ENCODE data around the gene C1QTNF6.
"Not testable (repeated sequence)": the region's sequence is repeated elsewhere in the genome, so short reads cannot be mapped to it uniquely, and the experiment has no call there.

C1QTNF6 gene
- total RNA-seq = 14.0 to 22.2 (median 21.1) reads per million in 4 donors

DNA sequence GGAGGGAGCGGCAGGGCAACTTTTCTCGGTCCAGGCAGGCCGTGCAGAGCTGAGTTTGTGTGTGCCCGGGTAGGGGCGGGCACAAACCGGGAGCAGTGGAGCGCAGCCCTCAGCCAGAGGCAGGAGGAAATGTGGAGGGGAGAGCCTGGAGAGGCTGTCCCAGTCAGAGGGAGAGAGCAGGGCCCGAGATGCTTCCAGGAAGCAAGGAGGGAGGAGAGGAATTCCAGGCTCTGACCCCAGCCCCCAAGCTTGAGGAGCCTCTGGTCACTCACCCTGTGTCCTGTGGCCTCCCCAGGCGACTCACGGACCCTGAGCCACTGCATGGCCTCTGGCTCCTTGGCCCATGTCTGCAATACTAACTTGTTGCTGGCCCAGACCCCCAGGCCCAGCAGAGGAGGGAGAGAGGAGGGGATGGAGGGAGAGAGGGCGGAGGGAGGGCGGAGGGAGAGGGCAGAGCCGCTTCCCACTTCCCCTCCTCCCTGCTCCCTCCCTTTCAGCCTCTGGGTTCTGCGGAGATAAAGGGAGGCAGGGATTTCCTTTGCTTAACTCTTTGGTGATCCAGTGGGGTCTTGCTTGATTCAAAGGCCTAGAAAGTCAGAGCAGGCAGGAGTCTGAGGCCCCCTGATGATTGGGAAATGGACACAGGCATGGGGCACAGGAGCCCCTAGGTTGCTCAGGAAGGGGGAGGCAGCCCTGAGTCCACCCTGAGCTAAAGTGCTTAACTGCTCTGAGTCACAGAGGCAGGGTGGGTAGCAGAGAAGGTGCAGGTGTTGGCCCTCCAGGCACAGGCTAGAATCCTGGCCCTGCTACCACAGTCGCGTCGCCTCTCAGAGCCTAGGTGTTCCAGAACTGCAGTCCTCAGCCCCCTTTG, at the start of gene C1QTNF6:
TSS of gene C1QTNF6 (minus strand) at position 357 of the 871 bp plus-strand sequence. CDS start at position 323, 34 bp downstream.
- no peak for DNase-seq

- DNase-seq = no peak
These were observed 48.0 kb upstream of the C1QTNF6 start for GRCh38 chr22:37235897-37236607.

GRCh38 chr22:37234736-37235711, 47.0 kb upstream of the C1QTNF6 start:
- DNase-seq = no peak

DNA sequence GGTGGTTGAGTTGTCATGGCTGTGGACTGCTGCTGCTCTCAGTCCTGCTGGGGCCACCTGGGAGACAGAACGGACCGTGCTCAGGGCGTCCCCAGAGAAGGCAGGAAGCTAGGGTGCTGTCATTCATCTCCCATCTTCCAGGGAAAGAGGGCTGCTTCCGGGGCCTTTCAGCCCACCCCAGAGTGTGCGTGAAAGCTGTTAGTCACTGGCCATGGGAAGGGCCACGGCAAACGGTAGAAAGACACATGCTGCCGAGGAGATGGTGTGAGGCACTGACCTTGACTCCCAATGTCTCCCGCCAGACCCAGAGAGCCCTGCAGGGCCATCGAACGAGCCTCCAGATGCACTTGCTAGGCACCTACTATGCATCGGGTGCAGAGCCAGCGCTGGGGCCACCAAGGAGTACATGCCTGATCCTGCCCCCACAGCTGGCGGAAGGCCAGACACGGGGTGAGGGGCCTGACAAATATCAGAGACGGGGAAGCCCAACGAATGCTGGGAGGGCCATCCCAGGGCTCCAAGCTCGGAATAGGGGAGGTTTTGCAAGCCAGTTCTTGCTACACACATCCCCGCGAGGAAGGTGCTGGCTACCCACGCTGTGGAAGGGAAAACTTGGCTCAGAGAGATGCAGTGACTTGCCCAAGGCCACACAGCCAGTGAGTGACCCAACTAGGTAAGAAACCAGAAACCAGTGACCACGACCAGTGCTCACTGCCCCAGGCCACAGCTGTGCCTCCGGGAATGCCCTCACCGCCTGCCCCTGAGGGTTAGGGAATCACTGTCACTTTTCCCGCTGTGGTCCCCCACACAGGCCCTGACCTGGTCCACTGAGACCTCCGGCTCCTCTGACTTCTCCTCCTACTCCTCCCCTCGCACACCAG, 45.9 kb upstream of the C1QTNF6 start:
- no peak for DNase-seq

- DNase-seq = not testable (repeated sequence)
These were observed 45.3 kb upstream of the C1QTNF6 start for GRCh38 chr22:37233371-37233750.

DNA sequence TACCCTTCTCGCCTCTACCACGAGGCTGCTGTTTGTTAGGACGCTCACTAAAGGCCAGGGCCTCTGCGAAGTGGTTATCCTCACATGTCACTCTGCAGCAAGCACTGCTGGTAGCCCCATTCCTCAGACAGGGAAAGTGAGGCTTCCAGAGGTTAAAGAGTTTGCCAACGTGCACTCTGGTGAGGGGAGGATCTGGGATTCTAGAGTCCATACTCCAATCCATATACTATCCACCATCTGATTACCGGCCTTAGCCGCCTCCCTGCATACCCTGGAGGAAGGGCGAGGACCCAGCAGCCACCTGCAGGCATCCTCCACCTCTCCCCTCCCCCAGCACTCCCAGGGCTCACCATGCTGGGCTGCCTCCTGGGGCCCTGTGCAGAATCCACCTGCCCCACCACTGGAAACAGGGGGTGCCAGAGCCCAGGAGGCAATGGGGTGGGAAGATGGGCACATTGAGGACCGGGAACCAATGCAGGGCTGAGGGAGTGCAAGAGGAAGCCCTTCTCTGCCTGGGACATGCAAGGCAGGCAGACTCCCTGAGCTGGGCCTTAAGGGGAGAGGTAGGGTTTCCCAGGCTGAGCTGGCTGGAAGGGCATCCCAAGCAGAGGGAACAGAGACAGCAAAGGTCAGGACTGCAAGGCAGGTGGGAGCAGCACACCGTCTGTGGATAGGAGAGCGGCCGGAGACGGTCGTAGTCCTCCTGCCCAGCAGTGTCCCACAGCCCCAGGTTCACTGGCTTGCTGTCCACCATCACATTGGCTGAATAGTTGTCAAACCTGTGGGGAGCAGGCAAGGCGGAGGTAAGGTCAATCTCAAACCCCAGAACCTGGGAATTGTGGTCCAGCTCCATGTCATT, 44.3 kb upstream of the C1QTNF6 start:
- DNase-seq = no peak

DNA sequence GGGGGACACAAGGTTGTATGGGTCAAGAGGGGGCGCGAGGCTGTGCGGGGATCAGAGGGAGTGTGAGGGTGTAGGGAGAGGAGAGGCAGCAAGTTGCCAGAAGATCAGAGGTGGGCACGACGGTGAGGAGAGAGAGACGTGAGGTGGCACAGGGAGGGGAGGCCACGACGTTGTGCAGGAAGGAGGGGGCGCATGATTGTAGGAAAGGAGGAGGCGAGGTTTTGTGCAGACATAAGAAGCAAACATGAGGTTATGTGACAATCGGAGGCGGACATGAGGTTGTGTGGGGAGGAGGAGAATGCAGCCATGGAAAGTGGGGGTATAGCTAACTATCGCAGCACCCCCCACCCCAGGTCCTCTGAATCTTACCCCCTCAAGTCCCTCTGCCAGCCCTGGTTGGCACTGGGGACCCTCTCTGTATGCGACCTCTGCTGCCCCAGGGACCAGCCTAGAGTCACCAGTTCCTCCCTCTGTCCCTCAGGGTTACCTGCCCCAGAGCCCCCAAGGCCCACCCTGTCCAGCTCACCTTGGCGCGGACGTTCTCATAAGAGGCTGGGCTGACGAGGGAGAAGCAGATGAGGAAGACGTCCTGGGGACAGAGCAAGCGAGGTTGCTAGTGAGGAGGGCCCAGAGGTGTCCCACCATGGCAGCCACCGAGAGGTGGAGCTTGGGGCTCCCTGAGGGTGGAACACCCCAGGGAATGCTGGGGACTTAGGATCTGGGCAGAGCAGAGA, 43.5 kb upstream of the C1QTNF6 start:
- peak in 2 of 5 donors; percentile 40 to 47 for DNase-seq

DNA sequence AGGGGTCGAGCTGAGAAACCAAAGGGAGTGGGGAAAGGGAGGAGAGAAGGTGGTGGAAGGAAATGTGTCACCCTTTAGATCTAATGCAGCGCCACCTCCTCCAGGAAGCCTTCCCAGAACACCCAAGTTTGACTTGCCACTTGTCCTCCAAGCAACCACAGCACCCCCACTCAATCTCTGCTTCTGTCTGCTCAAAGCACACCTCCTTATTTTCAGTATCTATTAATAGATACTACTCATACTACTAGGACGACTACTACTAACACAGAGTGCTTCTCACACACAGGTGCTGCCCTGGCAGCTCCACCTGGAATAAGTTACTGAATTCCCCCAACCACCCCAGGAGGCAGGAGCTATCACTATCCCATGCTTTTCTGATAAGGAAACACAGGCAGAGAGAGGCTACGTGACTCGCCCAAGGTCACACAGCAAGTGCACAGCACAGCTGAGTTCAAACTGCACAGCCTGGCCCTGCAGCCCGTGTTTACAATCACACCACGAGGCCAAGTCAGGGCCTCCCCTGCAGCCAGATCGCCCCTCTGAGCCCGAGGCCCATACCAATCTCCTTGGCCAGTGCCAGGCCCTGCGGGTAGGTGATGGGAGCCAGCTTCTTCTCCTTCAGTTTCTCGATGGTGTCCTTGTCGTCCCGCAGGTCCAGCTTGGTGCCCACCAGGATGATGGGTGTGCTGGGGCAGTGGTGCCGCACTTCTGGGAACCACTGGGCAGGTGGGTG, 42.8 kb upstream of the C1QTNF6 start:
- DNase-seq = peak in 3 of 5 donors; percentile 41 to 89 (median 45)

DNA sequence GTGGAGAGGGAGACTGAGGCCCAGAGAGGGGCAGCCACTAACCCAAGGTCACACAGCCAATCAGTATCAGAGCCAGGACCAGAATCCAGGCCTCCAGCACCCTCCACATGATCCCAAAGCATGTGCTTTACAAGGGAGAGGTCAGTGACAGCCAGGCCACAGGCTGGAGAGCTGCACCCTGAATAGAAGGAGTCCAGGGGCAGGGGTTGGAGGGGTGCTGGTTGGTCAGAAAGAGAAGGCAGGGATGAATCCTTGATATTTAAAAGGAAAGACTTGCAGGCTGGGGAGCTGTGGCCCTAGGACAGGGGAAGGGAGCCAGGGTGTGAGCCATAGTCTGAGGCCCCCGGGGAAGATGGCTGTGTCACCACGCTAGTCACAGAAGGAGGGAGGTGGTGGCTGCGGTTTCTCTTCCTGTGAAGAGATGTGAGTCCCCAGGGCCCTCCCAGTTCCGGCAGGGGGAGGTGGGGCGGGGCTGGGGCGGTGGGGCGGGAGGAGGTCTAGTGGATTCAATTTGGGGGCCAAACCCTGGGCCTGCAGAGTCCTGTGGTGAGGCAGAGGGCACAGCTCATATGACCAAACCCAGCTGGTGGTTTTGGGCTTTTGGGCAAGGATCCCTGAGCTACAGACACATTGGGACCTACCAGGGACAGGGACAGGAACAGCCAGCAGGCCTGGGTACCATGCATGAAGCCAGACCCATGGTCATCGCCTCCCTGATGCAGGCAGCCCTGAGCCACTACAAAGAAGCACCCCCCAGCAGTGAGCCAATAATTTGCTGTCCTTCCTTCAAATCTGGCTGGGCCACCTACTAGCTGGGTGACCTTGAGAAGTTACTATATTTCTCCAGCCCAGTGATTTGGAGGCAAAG, 42.0 kb upstream of the C1QTNF6 start:
- peak; percentile 83 to 92 (median 89) for DNase-seq

DNA sequence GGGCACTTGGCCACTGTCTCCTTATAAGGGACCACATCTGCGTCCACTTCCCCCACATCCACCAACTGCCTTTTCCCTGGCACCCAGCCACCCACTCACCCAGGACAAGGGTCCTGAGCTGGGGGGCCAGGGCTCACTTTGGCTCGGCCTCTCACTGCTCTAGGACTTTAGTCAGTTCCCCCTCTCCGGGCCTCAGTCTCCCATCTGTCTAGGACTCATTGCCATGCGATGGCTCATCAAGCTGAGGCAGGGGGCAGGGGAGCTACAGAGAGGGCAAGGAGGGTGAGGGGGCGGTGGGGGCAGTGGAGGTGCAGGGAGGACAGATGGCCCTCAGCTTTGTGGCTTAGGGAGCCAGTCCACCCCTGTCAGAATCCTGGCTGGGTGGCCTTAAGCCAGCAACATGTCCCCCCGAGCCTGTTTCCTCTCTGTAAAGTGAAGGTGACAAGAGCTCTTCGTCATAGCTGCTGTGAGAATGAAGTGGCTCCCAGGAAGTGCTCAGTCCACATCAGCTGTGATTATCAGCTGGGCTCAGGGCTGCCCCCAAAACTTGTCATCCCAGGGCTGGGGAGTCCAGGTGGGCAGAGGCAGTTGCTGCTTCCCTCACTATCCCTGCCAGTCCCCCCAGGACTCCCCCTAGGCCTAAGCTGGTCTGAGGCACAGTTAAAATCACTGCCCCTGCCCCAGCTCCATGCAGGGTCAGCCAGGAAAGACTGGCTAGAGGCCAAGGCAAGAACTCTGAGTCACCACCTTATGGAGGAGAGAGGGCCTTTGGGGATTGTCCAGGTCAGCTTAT, 41.2 kb upstream of the C1QTNF6 start:
- peak in 1 of 5 donors; percentile 81 for DNase-seq

- DNase-seq = peak in 2 of 5 donors; percentile 28 to 71
These were observed 40.3 kb upstream of the C1QTNF6 start for GRCh38 chr22:37228106-37229011.

DNA sequence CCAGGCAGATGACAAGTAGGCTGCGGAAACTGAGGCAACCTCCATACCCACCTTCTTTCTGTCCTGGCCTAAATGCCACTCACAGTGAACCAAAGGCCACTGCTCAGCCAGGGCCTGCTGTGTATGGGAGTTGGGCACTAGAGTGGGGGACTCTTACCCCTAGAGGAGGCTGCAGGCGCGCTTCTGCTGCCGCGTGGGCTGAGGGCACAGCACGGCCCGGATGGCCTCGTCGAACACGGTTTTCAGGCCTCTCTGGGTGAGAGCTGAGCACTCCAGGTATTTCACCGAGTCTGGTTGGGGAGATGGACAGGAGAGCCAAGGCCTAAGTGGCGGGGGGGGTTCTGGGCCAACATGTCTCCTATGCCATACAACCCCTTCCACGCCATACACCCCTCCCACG, 38.5 kb upstream of the C1QTNF6 start:
- no peak for DNase-seq

DNA sequence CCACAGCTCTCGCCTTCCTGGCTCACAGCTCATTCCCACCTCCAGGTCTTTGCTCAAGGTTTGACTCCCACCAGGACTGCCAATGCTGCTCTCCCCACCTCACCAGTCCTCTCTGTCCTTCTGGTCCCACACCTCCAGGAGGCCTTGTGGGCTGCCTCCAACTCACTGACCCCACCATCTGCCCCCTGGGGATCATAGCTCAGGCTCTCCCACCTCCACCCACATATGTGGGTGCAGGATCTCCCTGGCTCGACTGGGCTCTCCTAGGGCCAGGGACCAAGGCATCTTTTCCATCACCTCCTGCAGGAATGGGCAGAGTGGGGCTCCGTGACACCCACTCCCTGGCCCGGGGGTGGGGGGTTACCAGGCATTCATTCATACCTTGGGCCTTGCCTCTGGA, 38.0 kb upstream of the C1QTNF6 start:
- no peak for DNase-seq

- peak in 1 of 5 donors; percentile 34 for DNase-seq
These were observed 37.4 kb upstream of the C1QTNF6 start for GRCh38 chr22:37225481-37225880.

- DNase-seq = no peak
These were observed 36.8 kb upstream of the C1QTNF6 start for GRCh38 chr22:37224757-37225420.
